22Rv1 (cell line): ENCODE results near the gene ZNF407.

Experiments used
- CTCF ChIP-seq: fragments of 450-650 bp; IDR thresholded peaks from 2 replicates; pipeline ENCODE4 v1.5.1; 2017; ENCODE audit warnings: mild to moderate bottlenecking
- ZFX ChIP-seq: fragments of 450-650 bp; IDR thresholded peaks from 2 replicates; pipeline ENCODE4 v1.6.1; 2017; ENCODE audit warnings: antibody characterized with exemption, borderline replicate concordance

DNA sequence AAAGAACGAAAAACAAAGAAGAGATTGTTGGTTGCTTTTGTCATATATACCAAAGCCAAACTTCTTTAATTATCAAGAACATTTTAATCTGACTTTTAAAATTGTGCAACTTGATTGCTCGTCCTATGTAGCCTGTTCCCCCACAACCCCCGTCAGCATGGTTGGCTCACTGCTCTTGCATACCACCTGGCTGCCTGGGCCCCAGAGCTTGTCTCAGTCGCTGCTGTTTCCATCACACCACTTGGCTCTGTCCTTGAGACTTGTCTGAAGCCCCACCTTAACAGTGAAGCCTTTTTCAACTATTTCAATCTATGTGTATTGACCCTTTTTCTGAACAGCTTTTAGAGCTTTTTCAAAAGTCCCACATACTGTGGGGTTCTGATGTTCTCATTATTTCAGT lies 270.8 kb downstream of the ZNF407 start:
- TF ChIP-seq CTCF (no peak), ZFX (no peak)
